H1 (cell line): ENCODE data around the gene ZRANB1. TPM values are rescaled to one million over a fixed set of nuclear protein-coding genes. Genes with fewer than 3 reads are reported as not detected.

Source experiments
- CTCF ChIA-PET: fragments of 300-600 bp; sonication (Branson Sonifier 250); formaldehyde crosslinking; loops from one replicate; lab custom pipeline; 2021; ENCODE audit not compliant: partially characterized antibody; lab: Charles Lee
- POLR2A ChIA-PET: fragments of 300-600 bp; sonication (Branson Sonifier 250); formaldehyde crosslinking; loops from one replicate; lab custom pipeline; 2021; ENCODE audit warnings: inconsistent platforms; ENCODE audit not compliant: partially characterized antibody; lab: Charles Lee
- DNase-seq, 2 experiments: peaks; one replicate each; pipeline versions ENCODE4 v3.0.0 to v3.0.0-alpha.2; 2010 to 2022; ENCODE audit warnings: low spot score in 2 of 2, low read depth in 1 of 2, mixed read lengths in 1 of 2
- FAIRE-seq: peaks from 2 replicates; lab custom pipeline; 2011; peaks lifted over from hg19 to GRCh38; lab: Jason Lieb, UNC
- H2AFZ ChIP-seq: 2 replicates; pipeline ENCODE4 v1.8.1; 2012; ENCODE audit warnings: low read length, inconsistent platforms
- H2AK5ac ChIP-seq: 2 replicates; pipeline ENCODE4 v1.6.1; 2013; ENCODE audit warnings: low read depth, low read length
- H2BK120ac ChIP-seq: replicated peaks from 2 replicates; pipeline ENCODE3; 2013; ENCODE audit warnings: low read depth, low read length, inconsistent platforms
- H2BK12ac ChIP-seq: 2 replicates; pipeline ENCODE4 v1.6.1; 2013; ENCODE audit warnings: low read depth, low read length
- H2BK15ac ChIP-seq: 2 replicates; pipeline ENCODE4 v1.6.1; 2013; ENCODE audit warnings: low read length
- H2BK20ac ChIP-seq: 2 replicates; pipeline ENCODE4 v1.6.1; 2013; ENCODE audit warnings: low read length
- H2BK5ac ChIP-seq: 2 replicates; pipeline ENCODE4 v1.6.1; 2013; ENCODE audit warnings: low read depth, low read length
- H3K14ac ChIP-seq: 2 replicates; pipeline ENCODE4 v1.6.1; 2013; ENCODE audit warnings: inconsistent platforms; ENCODE audit not compliant: insufficient read length
- H3K18ac ChIP-seq: 2 replicates; pipeline ENCODE4 v1.6.1; 2013; ENCODE audit warnings: low read length; ENCODE audit errors: extremely low read depth
- H3K23ac ChIP-seq: 2 replicates; pipeline ENCODE4 v1.6.1; 2013; ENCODE audit warnings: inconsistent platforms; ENCODE audit not compliant: insufficient read length
- H3K23me2 ChIP-seq: 2 replicates; pipeline ENCODE4 v1.6.1; 2013; ENCODE audit warnings: low read depth, low read length
- H3K27ac ChIP-seq: 2 replicates; pipeline ENCODE4 v1.6.1; 2011; ENCODE audit warnings: low read depth, low read length, inconsistent platforms
- H3K27me3 ChIP-seq, 4 experiments: replicated peaks in 1 of 4; 1 replicate in 1 of 4; 2 replicates in 3 of 4; pipeline versions ENCODE4 v1.6.1 to v1.8.1; 2011 to 2013; ENCODE audit warnings: low read length in 3 of 4, mild to moderate bottlenecking in 3 of 4, inconsistent platforms in 2 of 4, mixed read lengths in 2 of 4, moderate library complexity in 1 of 4; ENCODE audit not compliant: control insufficient read depth in 3 of 4, insufficient read depth in 3 of 4; ENCODE audit errors: extremely low read depth in 1 of 4
- H3K36me3 ChIP-seq, 4 experiments: 2 replicates each; pipeline versions ENCODE4 v1.6.1 to v1.8.1; 2011 to 2013; ENCODE audit warnings: mild to moderate bottlenecking in 4 of 4, low read length in 3 of 4, moderate library complexity in 2 of 4, control low read depth in 1 of 4, inconsistent platforms in 1 of 4; ENCODE audit not compliant: insufficient read depth in 4 of 4, control insufficient read depth in 2 of 4
- H3K4ac ChIP-seq: replicated peaks from 2 replicates; pipeline ENCODE3; 2013; ENCODE audit warnings: low read length, low read depth, mixed read lengths, inconsistent platforms; ENCODE audit not compliant: insufficient read length
- H3K4me1 ChIP-seq, 4 experiments: replicated peaks in 1 of 4; 1 replicate in 1 of 4; 2 replicates in 3 of 4; pipeline versions ENCODE4 v1.6.1 to v1.8.1; 2011 to 2013; ENCODE audit warnings: low read length in 3 of 4, inconsistent platforms in 2 of 4, mixed read lengths in 1 of 4; ENCODE audit not compliant: insufficient read depth in 4 of 4, control insufficient read depth in 3 of 4
- H3K4me2 ChIP-seq, 2 experiments: 2 replicates each; pipeline versions ENCODE4 v1.6.1 to v1.8.1; 2011 to 2013; ENCODE audit warnings: low read depth in 2 of 2, low read length in 2 of 2, control low read depth in 1 of 2, inconsistent platforms in 1 of 2, mild to moderate bottlenecking in 1 of 2; ENCODE audit not compliant: insufficient read depth in 1 of 2
- H3K4me3 ChIP-seq, 4 experiments: fragments of 200-600, 300-600 bp in 1 of 4; sonication (generic), shearing (Covaris generic), sonication (Bioruptor Twin) in 1 of 4; 2 replicates each; pipeline versions ENCODE4 v1.5.1 to v1.8.1; 2011 to 2016; ENCODE audit warnings: low read length in 4 of 4, low read depth in 3 of 4, control low read depth in 2 of 4, inconsistent platforms in 2 of 4, mild to moderate bottlenecking in 2 of 4, mixed read lengths in 1 of 4, moderate library complexity in 1 of 4; ENCODE audit not compliant: insufficient read depth in 2 of 4; ENCODE audit errors: extremely low read depth in 1 of 4
- H3K56ac ChIP-seq: replicated peaks from 2 replicates; pipeline ENCODE3; 2013; ENCODE audit warnings: low read depth, mild to moderate bottlenecking, mixed read lengths, low read length, inconsistent platforms; ENCODE audit not compliant: insufficient read length
- H3K79me1 ChIP-seq: 2 replicates; pipeline ENCODE4 v1.6.1; 2013; ENCODE audit warnings: low read depth, low read length, control low read depth
- H3K79me2 ChIP-seq, 2 experiments: 2 replicates each; pipeline versions ENCODE4 v1.6.1 to v1.8.1; 2012 to 2013; ENCODE audit warnings: low read length in 2 of 2, mild to moderate bottlenecking in 2 of 2, inconsistent platforms in 1 of 2; ENCODE audit not compliant: insufficient read depth in 2 of 2, control insufficient read depth in 1 of 2
- H3K9ac ChIP-seq, 4 experiments: replicated peaks in 1 of 4; 1 replicate in 1 of 4; 2 replicates in 3 of 4; pipeline versions ENCODE4 v1.6.1 to v1.8.1; 2011 to 2013; ENCODE audit warnings: low read depth in 3 of 4, low read length in 3 of 4, control low read depth in 2 of 4, mild to moderate bottlenecking in 2 of 4, moderate library complexity in 2 of 4, inconsistent platforms in 1 of 4; ENCODE audit errors: extremely low read depth in 1 of 4
- H3K9me3 ChIP-seq, 2 experiments: 2 replicates each; pipeline versions ENCODE4 v1.6.1 to v1.8.1; 2012 to 2013; ENCODE audit warnings: mild to moderate bottlenecking in 2 of 2, moderate library complexity in 2 of 2, control low read depth in 1 of 2, inconsistent platforms in 1 of 2, low read depth in 1 of 2, low read length in 1 of 2, mixed read lengths in 1 of 2; ENCODE audit not compliant: insufficient read depth in 2 of 2
- H4K20me1 ChIP-seq, 2 experiments: replicated peaks in 1 of 2; 2 replicates each; pipeline versions ENCODE3 to v1.8.1; 2011 to 2013; ENCODE audit warnings: inconsistent platforms in 2 of 2, low read length in 2 of 2, mild to moderate bottlenecking in 1 of 2; ENCODE audit not compliant: insufficient read depth in 2 of 2, control insufficient read depth in 1 of 2
- H4K5ac ChIP-seq: 2 replicates; pipeline ENCODE4 v1.6.1; 2013; ENCODE audit warnings: low read length, low read depth, mixed read lengths, inconsistent platforms; ENCODE audit not compliant: insufficient read length
- H4K8ac ChIP-seq: 2 replicates; pipeline ENCODE4 v1.8.0; 2013; ENCODE audit warnings: mild to moderate bottlenecking, moderate library complexity, low read length, inconsistent platforms; ENCODE audit not compliant: insufficient read depth; ENCODE audit errors: extremely low read depth
- H4K91ac ChIP-seq: replicated peaks from 2 replicates; pipeline ENCODE3; 2013; ENCODE audit warnings: low read length, mixed read lengths, inconsistent platforms; ENCODE audit not compliant: insufficient read length
- CBX8 ChIP-seq: fragments of 300-800, 300-1000 bp; sonication (generic); IDR thresholded peaks from 2 replicates; pipeline ENCODE4 v1.7.1; 2016; ENCODE audit warnings: low read depth, low read length, borderline replicate concordance
- EZH2 ChIP-seq: fragments of 200-600 bp; sonication (generic); IDR thresholded peaks from 2 replicates; pipeline ENCODE4 v1.7.1; 2012; ENCODE audit warnings: low read depth, mild to moderate bottlenecking, moderate library complexity, low read length, inconsistent platforms; ENCODE audit not compliant: severe bottlenecking
- KDM1A ChIP-seq: fragments of 200-600, 300-600 bp; sonication (generic); IDR thresholded peaks from 2 replicates; pipeline ENCODE4 v1.7.1; 2016; ENCODE audit warnings: mild to moderate bottlenecking, low read length, borderline replicate concordance
- KDM4A ChIP-seq: IDR thresholded peaks from one replicate; pipeline ENCODE4 v1.7.1; 2012; ENCODE audit warnings: low read depth, mild to moderate bottlenecking, moderate library complexity, low read length, inconsistent platforms; ENCODE audit not compliant: severe bottlenecking
- POLR2AphosphoS5 ChIP-seq: IDR thresholded peaks from 2 replicates; pipeline ENCODE4 v1.6.1; 2011; ENCODE audit warnings: low read depth, low read length
- RFX5 ChIP-seq: IDR thresholded peaks from 2 replicates; pipeline ENCODE4 v1.6.1; 2011; ENCODE audit warnings: low read depth, low read length, improper control_type of control experiment, borderline replicate concordance
- WGBS, 2 experiments: shearing (Covaris generic) in 1 of 2; methylation state at CpG; one replicate each; pipeline versions ENCODE4 v1.1.6 to v1.1.7; 2013 to 2015; ENCODE audit warnings: low lambda C conversion rate in 2 of 2, mixed read lengths in 2 of 2, inconsistent platforms in 1 of 2, low coverage in 1 of 2, missing lambda C conversion rate in 1 of 2; ENCODE audit not compliant: insufficient replicate concordance in 2 of 2, insufficient coverage in 1 of 2, insufficient read length in 1 of 2; ENCODE audit errors: extremely low coverage in 1 of 2, missing lambda C conversion rate in 1 of 2; 5-methylcytosine and 5-hydroxymethylcytosine counted together
- polyA plus RNA-seq, 7 experiments: library from polyadenylated mRNA; depleted of rRNA in 3 of 7; stranded (reverse) in 5 of 7; unstranded in 2 of 7; fragments of >200 nt in 5 of 7; fragments of 200-250 nt in 2 of 7; gene quantifications; 1 replicate in 5 of 7; 2 replicates in 1 of 7; 4 replicates in 1 of 7; pipeline versions ENCODE4 v1.2.1 to v1.2.3, GENCODE V29; 2011 to 2013; ENCODE audit warnings: missing spikeins in 2 of 7, mixed read lengths in 2 of 7
- total RNA-seq: library from RNA; stranded (reverse); fragmentation: NEBNext Ultra II Directional; extraction: Animal tissue kit (Norgen Biotek cat#: 25700); gene quantifications from 2 replicates; pipeline ENCODE4 v1.2.1, GENCODE V29; 2021
- TF ChIP-seq, protein P1 (sequence below): IDR thresholded peaks from 2 replicates; pipeline ENCODE4 v1.6.1; 2012; ENCODE audit warnings: low read length, inconsistent platforms
- TF ChIP-seq, protein P2 (sequence below): IDR thresholded peaks from 2 replicates; pipeline ENCODE4 v1.6.1; 2012; ENCODE audit warnings: inconsistent platforms

ZRANB1 gene
- total and polyA plus RNA-seq, 2 of the 8 experiments (the other 6 are each of a cell fraction or from before 2014, with no cell fraction given): 6.1 to 19.9 TPM

DNA sequence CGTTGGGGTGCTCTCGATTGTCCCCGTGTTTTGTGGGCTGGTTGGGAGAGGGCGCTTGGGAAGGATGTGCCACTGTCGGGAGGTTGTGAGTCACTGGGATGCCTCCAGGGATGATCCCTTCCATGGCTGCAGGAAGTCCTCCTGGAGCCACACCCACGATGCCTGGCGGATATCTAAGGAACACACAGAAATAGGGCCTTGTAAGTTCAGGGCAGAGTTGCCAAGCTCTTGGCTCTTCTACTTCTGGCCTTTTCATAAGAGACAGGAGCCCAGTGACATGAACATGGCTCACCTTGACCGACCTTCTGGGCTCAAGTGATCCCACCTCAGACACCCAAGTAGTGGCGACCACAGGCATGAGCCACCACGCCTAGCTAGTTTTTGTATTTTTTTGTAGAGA, 47.6 kb downstream of the ZRANB1 start:
- H3K27me3 ChIP-seq: no peaks in the 10 kb centered on the region
- TF ChIP-seq, protein P1, sequence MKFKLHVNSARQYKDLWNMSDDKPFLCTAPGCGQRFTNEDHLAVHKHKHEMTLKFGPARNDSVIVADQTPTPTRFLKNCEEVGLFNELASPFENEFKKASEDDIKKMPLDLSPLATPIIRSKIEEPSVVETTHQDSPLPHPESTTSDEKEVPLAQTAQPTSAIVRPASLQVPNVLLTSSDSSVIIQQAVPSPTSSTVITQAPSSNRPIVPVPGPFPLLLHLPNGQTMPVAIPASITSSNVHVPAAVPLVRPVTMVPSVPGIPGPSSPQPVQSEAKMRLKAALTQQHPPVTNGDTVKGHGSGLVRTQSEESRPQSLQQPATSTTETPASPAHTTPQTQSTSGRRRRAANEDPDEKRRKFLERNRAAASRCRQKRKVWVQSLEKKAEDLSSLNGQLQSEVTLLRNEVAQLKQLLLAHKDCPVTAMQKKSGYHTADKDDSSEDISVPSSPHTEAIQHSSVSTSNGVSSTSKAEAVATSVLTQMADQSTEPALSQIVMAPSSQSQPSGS: no peak
- TF ChIP-seq, protein P2, sequence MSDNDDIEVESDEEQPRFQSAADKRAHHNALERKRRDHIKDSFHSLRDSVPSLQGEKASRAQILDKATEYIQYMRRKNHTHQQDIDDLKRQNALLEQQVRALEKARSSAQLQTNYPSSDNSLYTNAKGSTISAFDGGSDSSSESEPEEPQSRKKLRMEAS: no peak
- TF ChIP-seq CBX8 (no peak), RFX5 (no peak), POLR2AphosphoS5 (no peak), EZH2 (no peak), KDM4A (no peak), KDM1A (no peak)
- WGBS, 2 experiments: 92% methylated on average over 10 of the region's 10 CpGs; no CpG with 5 or more reads in 1 of the 2 experiments
- H3K4ac ChIP-seq: no peak overlapping the region
- H3K23me2 ChIP-seq: no peaks in the 10 kb centered on the region
- H2AFZ ChIP-seq: no peak overlapping the region
- ChIA-PET POLR2A (interaction anchor here (0.9 kb wide), 1 partner anchor 11 kb away, joined by 3 read pairs; no protein-coding TSS in a partner anchor), CTCF (interaction anchor here (0.8 to 4.1 kb wide), 3 partner anchors 11 to 72 kb away, joined by 3 to 22 read pairs (median 5); no protein-coding TSS in a partner anchor)
- H4K5ac ChIP-seq: no peak overlapping the region
- H2BK20ac ChIP-seq: no peak overlapping the region
- no peak overlapping the region for H2BK120ac ChIP-seq
- no peak overlapping the region for H3K56ac ChIP-seq
- no peak overlapping the region for H3K27ac ChIP-seq
- H4K91ac ChIP-seq: no peak overlapping the region
- H2BK15ac ChIP-seq: no peak overlapping the region
- H3K14ac ChIP-seq: no peak overlapping the region
- peaks cover 32 to 95% (median 56%) of the 10 kb centered on the region in 4 experiments for H3K36me3 ChIP-seq
- H3K9me3 ChIP-seq: no peaks in the 10 kb centered on the region
- DNase-seq: no peak
- H2BK12ac ChIP-seq: no peak overlapping the region
- H4K8ac ChIP-seq: no peak overlapping the region
- no peak overlapping the region for H3K4me3 ChIP-seq
- H2AK5ac ChIP-seq: no peak overlapping the region
- H3K9ac ChIP-seq: no peak overlapping the region
- H4K20me1 ChIP-seq: peaks cover 11 to 14% of the 10 kb centered on the region in 2 experiments
- H3K18ac ChIP-seq: no peak overlapping the region
- no peak for FAIRE-seq
- H2BK5ac ChIP-seq: no peak overlapping the region
- H3K23ac ChIP-seq: no peak overlapping the region
- no peak overlapping the region for H3K4me2 ChIP-seq
- H3K79me1 ChIP-seq: no peaks in the 10 kb centered on the region
- no peaks in the 10 kb centered on the region for H3K79me2 ChIP-seq
- no peaks in the 10 kb centered on the region; a peak in 1 of 7 replicates for H3K4me1 ChIP-seq
